HEK293 (cell line): ENCODE data around the gene TLE2.
A peak's percentile ranks its signal among the peaks of the same experiment; 100 is the strongest.

Experiments
- CTCF ChIA-PET: fragments of 350-600 bp; formaldehyde crosslinking; extraction: SDS; loops from one replicate; lab custom pipeline; 2021; ENCODE audit warnings: antibody characterized with exemption; lab: Yijun Ruan, JAX
- POLR2A ChIA-PET: fragments of 300-600 bp; formaldehyde crosslinking; extraction: SDS; loops from one replicate; lab custom pipeline; 2020; ENCODE audit warnings: antibody characterized with exemption, inconsistent platforms; lab: Yijun Ruan, JAX
- H3K27ac ChIP-seq: fragments of 200-500 bp; sonication (Bioruptor generic); 2 replicates; pipeline ENCODE4 v1.5.1; 2014; ENCODE audit warnings: low read depth, low read length, control low read depth, inconsistent platforms; ENCODE audit errors: extremely low read depth
- H3K36me3 ChIP-seq, 2 experiments: fragments of 200-500 bp in 1 of 2; sonication (Bioruptor generic) in 1 of 2; 1 replicate in 1 of 2; 2 replicates in 1 of 2; pipeline ENCODE4 v1.5.1; 2014 to 2017; ENCODE audit warnings: inconsistent platforms in 2 of 2, low read length in 2 of 2; ENCODE audit not compliant: control insufficient read depth in 2 of 2, insufficient read depth in 1 of 2
- H3K4me1 ChIP-seq: fragments of 200-500 bp; sonication (Bioruptor generic); 2 replicates; pipeline ENCODE4 v1.5.1; 2014; ENCODE audit warnings: mild to moderate bottlenecking, low read length, inconsistent platforms; ENCODE audit not compliant: control insufficient read depth, insufficient read depth
- H3K4me3 ChIP-seq: 2 replicates; pipeline ENCODE4 v1.5.1; 2011; ENCODE audit warnings: low read depth, mild to moderate bottlenecking, control low read depth, low read length, moderate library complexity
- H3K9me3 ChIP-seq: fragments of 200-500 bp; sonication (Bioruptor generic); 2 replicates; pipeline ENCODE4 v1.5.1; 2014; ENCODE audit warnings: low read depth, low read length, inconsistent platforms; ENCODE audit not compliant: control insufficient read depth, insufficient read depth
- GLIS2 ChIP-seq: fragments of 450-650 bp; formaldehyde crosslinking; IDR thresholded peaks from 2 replicates; pipeline ENCODE4 v1.5.1; 2016; ENCODE audit warnings: missing biosample characterization, missing genetic modification characterization
- OVOL3 ChIP-seq: fragments of 450-650 bp; formaldehyde crosslinking; IDR thresholded peaks from 2 replicates; pipeline ENCODE4 v1.5.1; 2016; ENCODE audit warnings: missing biosample characterization, missing genetic modification characterization
- SCRT1 ChIP-seq: fragments of 450-650 bp; formaldehyde crosslinking; IDR thresholded peaks from 2 replicates; pipeline ENCODE4 v1.5.1; 2016; ENCODE audit warnings: missing biosample characterization, missing genetic modification characterization, borderline replicate concordance
- ZFP37 ChIP-seq: fragments of 450-650 bp; formaldehyde crosslinking; IDR thresholded peaks from 2 replicates; pipeline ENCODE4 v1.5.1; 2016; ENCODE audit warnings: missing biosample characterization, missing genetic modification characterization
- ZNF121 ChIP-seq: fragments of 450-650 bp; formaldehyde crosslinking; IDR thresholded peaks from 2 replicates; pipeline ENCODE4 v1.5.1; 2016; ENCODE audit warnings: missing biosample characterization, missing genetic modification characterization
- ZNF2 ChIP-seq: fragments of 450-650 bp; formaldehyde crosslinking; IDR thresholded peaks from 2 replicates; pipeline ENCODE4 v1.5.1; 2016; ENCODE audit warnings: missing biosample characterization, missing genetic modification characterization
- ZNF214 ChIP-seq: fragments of 450-650 bp; formaldehyde crosslinking; IDR thresholded peaks from 2 replicates; pipeline ENCODE4 v1.5.1; 2017; ENCODE audit warnings: missing biosample characterization, mild to moderate bottlenecking, missing genetic modification characterization, borderline replicate concordance
- ZNF311 ChIP-seq: fragments of 450-650 bp; formaldehyde crosslinking; IDR thresholded peaks from 2 replicates; pipeline ENCODE4 v1.5.1; 2017; ENCODE audit warnings: missing biosample characterization, missing genetic modification characterization, borderline replicate concordance
- ZNF404 ChIP-seq: fragments of 450-650 bp; formaldehyde crosslinking; IDR thresholded peaks from 2 replicates; pipeline ENCODE4 v1.5.1; 2017; ENCODE audit warnings: missing biosample characterization, missing genetic modification characterization
- ZNF501 ChIP-seq: fragments of 450-650 bp; formaldehyde crosslinking; IDR thresholded peaks from 2 replicates; pipeline ENCODE4 v1.5.1; 2016; ENCODE audit warnings: missing biosample characterization, missing genetic modification characterization
- ZNF530 ChIP-seq: fragments of 450-650 bp; formaldehyde crosslinking; IDR thresholded peaks from 2 replicates; pipeline ENCODE4 v1.5.1; 2016; ENCODE audit warnings: low read depth, missing biosample characterization, missing genetic modification characterization
- ZNF776 ChIP-seq: fragments of 450-650 bp; formaldehyde crosslinking; IDR thresholded peaks from 2 replicates; pipeline ENCODE4 v1.5.0; 2017; ENCODE audit warnings: missing biosample characterization, missing genetic modification characterization, borderline replicate concordance
- ZNF830 ChIP-seq: fragments of 450-650 bp; IDR thresholded peaks from 2 replicates; pipeline ENCODE4 v1.5.0; 2018; ENCODE audit warnings: missing biosample characterization, missing genetic modification characterization, low read depth, mild to moderate bottlenecking, moderate library complexity
- TF ChIP-seq, protein P1 (sequence below): fragments of 450-650 bp; formaldehyde crosslinking; IDR thresholded peaks from 2 replicates; pipeline ENCODE4 v1.5.1; 2017; ENCODE audit warnings: missing biosample characterization, missing genetic modification characterization
- TF ChIP-seq, protein P2 (sequence below): fragments of 450-650 bp; formaldehyde crosslinking; IDR thresholded peaks from 2 replicates; pipeline ENCODE4 v1.5.1; 2016; ENCODE audit warnings: missing biosample characterization, missing genetic modification characterization, borderline replicate concordance
- TF ChIP-seq, protein P3 (sequence below): fragments of 450-650 bp; formaldehyde crosslinking; IDR thresholded peaks from 2 replicates; pipeline ENCODE4 v1.5.1; 2017; ENCODE audit warnings: missing biosample characterization, missing genetic modification characterization

TLE2 gene

DNA sequence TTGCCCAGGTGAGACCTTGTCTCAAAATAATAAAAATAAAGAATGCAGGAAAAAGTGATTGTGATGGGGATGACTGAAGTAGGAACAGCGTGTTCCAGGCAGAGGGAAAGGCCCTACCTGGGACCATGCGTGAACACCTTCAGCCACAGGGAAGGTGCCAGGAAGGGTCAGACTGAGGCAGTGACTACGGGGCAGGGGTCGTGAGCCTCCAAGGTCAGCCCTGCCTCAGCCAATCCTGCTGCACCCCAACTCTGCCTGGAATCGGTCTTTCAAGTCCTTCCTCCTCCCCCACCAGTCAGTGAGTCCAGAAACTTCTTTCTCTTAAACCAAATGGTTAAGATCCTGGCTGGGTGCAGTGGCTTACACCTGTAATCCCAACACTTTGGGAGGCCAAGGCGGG lies 16.1 kb upstream of the TLE2 start:
- TF ChIP-seq ZNF830 (tag by site-specific recombination) (no peak), ZNF2 (tag by site-specific recombination) (no peak), GLIS2 (tag by site-specific recombination) (no peak), ZNF776 (tag by site-specific recombination) (no peak), SCRT1 (tag by site-specific recombination) (no peak), ZNF404 (tag by site-specific recombination) (no peak)
- TF ChIP-seq, protein P1, sequence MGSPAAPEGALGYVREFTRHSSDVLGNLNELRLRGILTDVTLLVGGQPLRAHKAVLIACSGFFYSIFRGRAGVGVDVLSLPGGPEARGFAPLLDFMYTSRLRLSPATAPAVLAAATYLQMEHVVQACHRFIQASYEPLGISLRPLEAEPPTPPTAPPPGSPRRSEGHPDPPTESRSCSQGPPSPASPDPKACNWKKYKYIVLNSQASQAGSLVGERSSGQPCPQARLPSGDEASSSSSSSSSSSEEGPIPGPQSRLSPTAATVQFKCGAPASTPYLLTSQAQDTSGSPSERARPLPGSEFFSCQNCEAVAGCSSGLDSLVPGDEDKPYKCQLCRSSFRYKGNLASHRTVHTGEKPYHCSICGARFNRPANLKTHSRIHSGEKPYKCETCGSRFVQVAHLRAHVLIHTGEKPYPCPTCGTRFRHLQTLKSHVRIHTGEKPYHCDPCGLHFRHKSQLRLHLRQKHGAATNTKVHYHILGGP (tag by site-specific recombination) = no peak
- TF ChIP-seq, protein P2, sequence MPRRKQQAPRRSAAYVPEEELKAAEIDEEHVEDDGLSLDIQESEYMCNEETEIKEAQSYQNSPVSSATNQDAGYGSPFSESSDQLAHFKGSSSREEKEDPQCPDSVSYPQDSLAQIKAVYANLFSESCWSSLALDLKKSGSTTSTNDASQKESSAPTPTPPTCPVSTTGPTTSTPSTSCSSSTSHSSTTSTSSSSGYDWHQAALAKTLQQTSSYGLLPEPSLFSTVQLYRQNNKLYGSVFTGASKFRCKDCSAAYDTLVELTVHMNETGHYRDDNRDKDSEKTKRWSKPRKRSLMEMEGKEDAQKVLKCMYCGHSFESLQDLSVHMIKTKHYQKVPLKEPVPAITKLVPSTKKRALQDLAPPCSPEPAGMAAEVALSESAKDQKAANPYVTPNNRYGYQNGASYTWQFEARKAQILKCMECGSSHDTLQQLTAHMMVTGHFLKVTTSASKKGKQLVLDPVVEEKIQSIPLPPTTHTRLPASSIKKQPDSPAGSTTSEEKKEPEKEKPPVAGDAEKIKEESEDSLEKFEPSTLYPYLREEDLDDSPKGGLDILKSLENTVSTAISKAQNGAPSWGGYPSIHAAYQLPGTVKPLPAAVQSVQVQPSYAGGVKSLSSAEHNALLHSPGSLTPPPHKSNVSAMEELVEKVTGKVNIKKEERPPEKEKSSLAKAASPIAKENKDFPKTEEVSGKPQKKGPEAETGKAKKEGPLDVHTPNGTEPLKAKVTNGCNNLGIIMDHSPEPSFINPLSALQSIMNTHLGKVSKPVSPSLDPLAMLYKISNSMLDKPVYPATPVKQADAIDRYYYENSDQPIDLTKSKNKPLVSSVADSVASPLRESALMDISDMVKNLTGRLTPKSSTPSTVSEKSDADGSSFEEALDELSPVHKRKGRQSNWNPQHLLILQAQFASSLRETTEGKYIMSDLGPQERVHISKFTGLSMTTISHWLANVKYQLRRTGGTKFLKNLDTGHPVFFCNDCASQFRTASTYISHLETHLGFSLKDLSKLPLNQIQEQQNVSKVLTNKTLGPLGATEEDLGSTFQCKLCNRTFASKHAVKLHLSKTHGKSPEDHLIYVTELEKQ (tag by site-specific recombination) = no peak
- TF ChIP-seq, protein P3, sequence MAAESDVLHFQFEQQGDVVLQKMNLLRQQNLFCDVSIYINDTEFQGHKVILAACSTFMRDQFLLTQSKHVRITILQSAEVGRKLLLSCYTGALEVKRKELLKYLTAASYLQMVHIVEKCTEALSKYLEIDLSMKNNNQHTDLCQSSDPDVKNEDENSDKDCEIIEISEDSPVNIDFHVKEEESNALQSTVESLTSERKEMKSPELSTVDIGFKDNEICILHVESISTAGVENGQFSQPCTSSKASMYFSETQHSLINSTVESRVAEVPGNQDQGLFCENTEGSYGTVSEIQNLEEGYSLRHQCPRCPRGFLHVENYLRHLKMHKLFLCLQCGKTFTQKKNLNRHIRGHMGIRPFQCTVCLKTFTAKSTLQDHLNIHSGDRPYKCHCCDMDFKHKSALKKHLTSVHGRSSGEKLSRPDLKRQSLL (tag by site-specific recombination) = no peak
- H3K27ac ChIP-seq = no peak overlapping the region
- H3K36me3 ChIP-seq = no peaks in the 10 kb centered on the region
- ChIA-PET POLR2A (interaction anchor here (0.5 to 3.4 kb wide), 2 partner anchors 10 to 87 kb away, joined by 3 to 37 read pairs; no protein-coding TSS in a partner anchor), CTCF (interaction anchor here (0.9 kb wide), 1 partner anchor 8 kb away, joined by 3 read pairs; no protein-coding TSS in a partner anchor)
- no peaks in the 10 kb centered on the region for H3K9me3 ChIP-seq
- H3K4me3 ChIP-seq = no peak overlapping the region
- peaks cover 13% of the 10 kb centered on the region for H3K4me1 ChIP-seq

DNA sequence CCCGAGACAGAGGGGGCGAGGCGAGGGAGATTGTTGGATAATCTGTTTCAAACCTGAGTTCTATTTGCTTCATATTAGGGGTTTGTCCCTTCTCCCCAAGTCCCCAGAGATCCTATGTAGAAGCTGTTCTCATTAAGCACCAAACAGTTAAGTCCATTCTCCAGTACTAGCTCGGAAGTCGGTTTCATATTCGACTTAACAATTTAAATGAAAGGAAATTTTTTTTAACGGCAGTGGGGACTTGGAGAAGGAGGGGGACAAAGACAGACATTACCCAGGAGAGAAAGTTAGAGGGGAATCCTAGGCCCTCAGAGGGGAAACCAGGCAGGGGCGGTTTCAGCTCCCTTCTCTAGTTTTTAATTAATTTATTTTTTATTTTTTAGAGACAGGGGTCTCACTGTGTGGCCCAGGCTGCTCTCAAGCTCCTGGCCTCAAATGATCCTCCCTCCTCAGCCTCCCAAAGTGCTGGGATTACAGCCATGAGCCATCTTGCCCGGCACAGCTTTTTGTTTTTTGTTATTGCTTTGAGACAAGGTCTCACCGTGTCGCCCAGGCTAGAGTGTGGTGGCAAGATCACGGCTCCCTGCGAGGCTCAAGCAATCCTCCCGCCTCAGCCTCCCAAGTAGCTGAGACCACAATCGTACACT lies 13.7 kb upstream of the TLE2 start:
- Histone ChIP-seq H3K4me3 (no peak overlapping the region), H3K27ac (no peak overlapping the region), H3K4me1 (peaks cover 13% of the 10 kb centered on the region), H3K9me3 (no peaks in the 10 kb centered on the region)
- ChIA-PET POLR2A (interaction anchor here (0.7 kb wide), 1 partner anchor 19 kb away, joined by 4 read pairs; no protein-coding TSS in a partner anchor), CTCF (interaction anchor here (1.0 kb wide), 1 partner anchor 66 kb away, joined by 3 read pairs; no protein-coding TSS in a partner anchor)
- peak; percentile 91 for TF ChIP-seq ZNF121 (tag by site-specific recombination)
- no peak for TF ChIP-seq ZNF530 (tag by site-specific recombination)
- no peak for TF ChIP-seq OVOL3 (tag by site-specific recombination)
- TF ChIP-seq, all 188 proteins: peak for 1
- no peaks in the 10 kb centered on the region for H3K36me3 ChIP-seq

DNA sequence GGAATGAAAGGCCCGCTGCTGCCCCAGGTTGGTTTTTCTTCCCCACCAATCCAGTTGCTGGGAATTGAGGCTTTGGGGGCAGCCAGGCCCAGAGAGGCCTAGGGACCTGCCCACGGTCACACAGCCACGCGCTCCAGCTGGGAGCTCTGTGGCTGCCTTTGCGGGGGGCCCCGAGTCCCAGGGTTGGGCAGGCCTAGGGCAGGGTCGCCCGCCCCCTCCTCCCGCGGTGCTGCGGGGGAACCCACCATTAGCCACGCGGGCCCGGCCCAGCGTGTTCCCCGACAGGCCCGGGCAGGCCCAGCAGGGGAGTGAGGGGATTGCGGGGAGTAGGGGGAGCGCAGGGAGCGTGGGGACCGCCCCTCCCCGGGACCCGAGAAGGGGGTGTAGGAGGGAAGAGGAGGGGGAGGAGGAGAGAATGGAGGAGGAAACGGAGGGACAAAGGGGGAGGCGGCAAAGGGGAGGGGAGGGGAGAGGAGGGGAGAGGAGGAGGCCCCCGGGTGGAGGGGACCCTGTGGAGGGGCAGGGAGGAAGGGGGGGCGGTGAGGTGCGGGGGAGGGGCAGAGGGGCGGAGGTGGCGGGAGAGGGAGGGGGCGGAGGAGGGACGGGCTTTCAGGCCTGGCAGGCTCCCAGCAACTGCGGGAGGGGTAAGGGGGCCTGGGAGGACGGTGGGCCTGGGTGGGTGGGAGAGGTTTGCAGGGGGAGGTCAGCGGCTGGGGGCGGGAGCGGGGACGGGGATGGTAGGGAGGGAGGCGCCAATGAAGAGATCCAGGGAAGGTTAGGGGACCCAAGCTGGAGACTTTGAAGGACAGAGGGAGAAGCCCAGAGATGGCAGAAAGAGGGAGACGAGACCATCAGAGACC lies 12.9 kb upstream of the TLE2 start:
- ChIA-PET POLR2A (no interaction called here), CTCF (no interaction called here)
- Histone ChIP-seq H3K36me3 (no peaks in the 10 kb centered on the region), H3K4me1 (peaks cover 10% of the 10 kb centered on the region), H3K9me3 (no peaks in the 10 kb centered on the region), H3K4me3 (no peak overlapping the region), H3K27ac (no peak overlapping the region)
- TF ChIP-seq ZNF501 (no peak), ZNF311 (no peak), ZNF214 (no peak), ZFP37 (no peak)
